HG03342 (cell line): Measurements from ENCODE around the gene PPP1CA.

ENCODE experiments used
- ATAC-seq: cut with Tn5 transposase; IDR thresholded peaks from one replicate; pipeline ENCODE4 v1.9.1; 2021; ENCODE audit warnings: mild to moderate bottlenecking, moderate library complexity; ENCODE audit not compliant: unreplicated experiment

PPP1CA gene

GRCh38 chr11:67353317-67354074, 48.2 kb downstream of the PPP1CA start, which contains the start of gene POLD4:
Gene POLD4, minus strand, starts transcription at chr11:67353546. Its CDS starts 147 bp downstream, at chr11:67353399.
- ATAC-seq, result peak; percentile 75

- ATAC-seq, result peak; percentile 17
Measured at GRCh38 chr11:67352546-67353316, 48.9 kb downstream of the PPP1CA start.

GRCh38 chr11:67351275-67352005, 50.2 kb downstream of the PPP1CA start:
- ATAC-seq, result no peak

GRCh38 chr11:67349928-67350465, 51.7 kb downstream of the PPP1CA start:
- ATAC-seq, result no peak

GRCh38 chr11:67349457-67349856, 52.2 kb downstream of the PPP1CA start:
- no peak for ATAC-seq

- ATAC-seq, result no peak
Measured at GRCh38 chr11:67349036-67349435, 52.6 kb downstream of the PPP1CA start.
